Measurements from ENCODE around the gene BOLA3.

DNA sequence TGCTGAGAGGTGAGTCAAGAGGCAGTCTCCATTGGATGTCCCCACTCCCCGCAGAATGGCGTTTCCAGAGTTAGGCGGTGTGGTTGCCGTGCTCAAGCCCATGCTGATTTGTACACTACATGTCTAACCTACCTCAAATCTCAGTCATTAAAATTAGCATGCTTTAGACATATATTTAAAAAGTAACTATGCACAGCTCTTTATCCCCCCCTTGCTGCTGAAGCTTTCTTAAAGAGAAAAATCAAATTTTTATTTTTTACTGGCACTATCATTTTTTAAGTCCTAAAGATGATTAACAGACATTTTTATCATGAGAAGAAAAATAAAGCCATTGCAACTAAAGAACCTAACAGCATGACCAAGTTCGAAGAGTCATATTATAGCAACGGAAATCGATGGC lies 42.9 kb downstream of the BOLA3 start:
- TF ChIP-seq MXI1 (IDR thresholded peaks at IDR 0.05; ENCODE audit: low read depth, low read length) = no peak
- TF ChIP-seq, protein P1, sequence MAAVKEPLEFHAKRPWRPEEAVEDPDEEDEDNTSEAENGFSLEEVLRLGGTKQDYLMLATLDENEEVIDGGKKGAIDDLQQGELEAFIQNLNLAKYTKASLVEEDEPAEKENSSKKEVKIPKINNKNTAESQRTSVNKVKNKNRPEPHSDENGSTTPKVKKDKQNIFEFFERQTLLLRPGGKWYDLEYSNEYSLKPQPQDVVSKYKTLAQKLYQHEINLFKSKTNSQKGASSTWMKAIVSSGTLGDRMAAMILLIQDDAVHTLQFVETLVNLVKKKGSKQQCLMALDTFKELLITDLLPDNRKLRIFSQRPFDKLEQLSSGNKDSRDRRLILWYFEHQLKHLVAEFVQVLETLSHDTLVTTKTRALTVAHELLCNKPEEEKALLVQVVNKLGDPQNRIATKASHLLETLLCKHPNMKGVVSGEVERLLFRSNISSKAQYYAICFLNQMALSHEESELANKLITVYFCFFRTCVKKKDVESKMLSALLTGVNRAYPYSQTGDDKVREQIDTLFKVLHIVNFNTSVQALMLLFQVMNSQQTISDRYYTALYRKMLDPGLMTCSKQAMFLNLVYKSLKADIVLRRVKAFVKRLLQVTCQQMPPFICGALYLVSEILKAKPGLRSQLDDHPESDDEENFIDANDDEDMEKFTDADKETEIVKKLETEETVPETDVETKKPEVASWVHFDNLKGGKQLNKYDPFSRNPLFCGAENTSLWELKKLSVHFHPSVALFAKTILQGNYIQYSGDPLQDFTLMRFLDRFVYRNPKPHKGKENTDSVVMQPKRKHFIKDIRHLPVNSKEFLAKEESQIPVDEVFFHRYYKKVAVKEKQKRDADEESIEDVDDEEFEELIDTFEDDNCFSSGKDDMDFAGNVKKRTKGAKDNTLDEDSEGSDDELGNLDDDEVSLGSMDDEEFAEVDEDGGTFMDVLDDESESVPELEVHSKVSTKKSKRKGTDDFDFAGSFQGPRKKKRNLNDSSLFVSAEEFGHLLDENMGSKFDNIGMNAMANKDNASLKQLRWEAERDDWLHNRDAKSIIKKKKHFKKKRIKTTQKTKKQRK (IDR thresholded peaks at IDR 0.05; ENCODE audit: low read depth, low read length) = no peak
- TF ChIP-seq, protein P2, sequence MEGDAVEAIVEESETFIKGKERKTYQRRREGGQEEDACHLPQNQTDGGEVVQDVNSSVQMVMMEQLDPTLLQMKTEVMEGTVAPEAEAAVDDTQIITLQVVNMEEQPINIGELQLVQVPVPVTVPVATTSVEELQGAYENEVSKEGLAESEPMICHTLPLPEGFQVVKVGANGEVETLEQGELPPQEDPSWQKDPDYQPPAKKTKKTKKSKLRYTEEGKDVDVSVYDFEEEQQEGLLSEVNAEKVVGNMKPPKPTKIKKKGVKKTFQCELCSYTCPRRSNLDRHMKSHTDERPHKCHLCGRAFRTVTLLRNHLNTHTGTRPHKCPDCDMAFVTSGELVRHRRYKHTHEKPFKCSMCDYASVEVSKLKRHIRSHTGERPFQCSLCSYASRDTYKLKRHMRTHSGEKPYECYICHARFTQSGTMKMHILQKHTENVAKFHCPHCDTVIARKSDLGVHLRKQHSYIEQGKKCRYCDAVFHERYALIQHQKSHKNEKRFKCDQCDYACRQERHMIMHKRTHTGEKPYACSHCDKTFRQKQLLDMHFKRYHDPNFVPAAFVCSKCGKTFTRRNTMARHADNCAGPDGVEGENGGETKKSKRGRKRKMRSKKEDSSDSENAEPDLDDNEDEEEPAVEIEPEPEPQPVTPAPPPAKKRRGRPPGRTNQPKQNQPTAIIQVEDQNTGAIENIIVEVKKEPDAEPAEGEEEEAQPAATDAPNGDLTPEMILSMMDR (IDR thresholded peaks at IDR 0.05 in 2 of 3, conservative IDR thresholded peaks at IDR 0.05 in 1 of 3; ENCODE audit: control insufficient read depth in 2 of 3, extremely low read depth in 1 of 3, insufficient read depth in 1 of 3, low read depth in 3 of 3, low read length in 3 of 3) = no peak; a peak in 1 of 6 replicates
